ENCODE measurements around the gene IQCN. TPM values are rescaled to one million over a fixed set of nuclear protein-coding genes. Genes with fewer than 3 reads are reported as not detected.

IQCN gene
- total RNA-seq, 1 donor from 2014 or later, result 12.7 TPM

Small RNA genes within 50 kb of the gene (microRNA-seq; reads per million reads assigned to microRNA genes)
- 1.4 reads per million for gene MIR3188

Other genes starting within 250 kb of the IQCN start
- gene IL12RB1, start 187.5 kb downstream of the IQCN start, total RNA-seq, result 2.1 TPM
- 20.1 TPM for gene MAST3, start 176.7 kb downstream of the IQCN start, total RNA-seq
- 19.5 TPM for gene PIK3R2, start 121.3 kb downstream of the IQCN start, total RNA-seq
- gene IFI30, start 100.6 kb downstream of the IQCN start, total RNA-seq, result 82.2 TPM
- 9.2 TPM for gene MPV17L2, start 81.2 kb downstream of the IQCN start, total RNA-seq
- gene RAB3A, start 70.4 kb downstream of the IQCN start, total RNA-seq, result 2.9 TPM
- gene PDE4C, start 48.0 kb downstream of the IQCN start, total RNA-seq, result 2.1 TPM
- 298 TPM for gene JUND, start 7.2 kb upstream of the IQCN start, total RNA-seq
- 45.7 TPM for gene LSM4, start 48.6 kb upstream of the IQCN start, total RNA-seq
- gene PGPEP1, start 66.1 kb upstream of the IQCN start, total RNA-seq, result 49.6 TPM
- gene GDF15, start 111.7 kb upstream of the IQCN start, total RNA-seq, result 8.3 TPM
- gene LRRC25, start 123.2 kb upstream of the IQCN start, total RNA-seq, result 8.2 TPM
- gene SSBP4, start 144.9 kb upstream of the IQCN start, total RNA-seq, result 82.5 TPM
- 112 TPM for gene ISYNA1, start 163.7 kb upstream of the IQCN start, total RNA-seq
- 28.9 TPM for gene ELL, start 247.6 kb upstream of the IQCN start, total RNA-seq